Measurements from ENCODE around the gene SLC2A1.
"Not testable (repeated sequence)": the region's sequence is repeated elsewhere in the genome, so short reads cannot be mapped to it uniquely, and the experiment has no call there.

Gene SLC2A1

DNA sequence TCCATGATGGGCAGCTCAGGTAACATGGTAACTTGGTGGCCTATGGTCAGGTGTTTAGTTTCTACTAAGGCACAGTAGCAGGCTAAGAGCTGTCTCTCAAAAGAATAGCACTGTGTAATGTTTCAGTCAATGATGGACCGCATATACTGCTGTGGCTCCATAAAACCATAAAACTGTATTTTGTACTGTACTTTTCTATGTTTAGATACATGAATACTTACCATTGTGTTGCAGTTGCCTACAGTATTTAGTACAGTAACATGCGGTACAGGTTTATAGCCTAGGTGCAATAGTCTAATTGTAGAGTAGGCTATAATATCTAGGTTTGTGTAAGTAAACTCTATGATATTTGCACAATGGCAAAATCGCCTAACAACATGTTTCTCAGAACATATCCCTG is 50.6 kb downstream of the SLC2A1 start:
- in situ Hi-C loops (cut with HindIII; ENCODE audit: low pct_unique_long_range_greater_than_20kb, low sequenced_read_pairs), result no loop called here
- TF ChIP-seq JUND (IDR thresholded peaks at IDR 0.05; ENCODE audit: low read depth), result no peak
- no peak for DNase-seq (ENCODE audit: low read depth in 1 of 2, low spot score in 1 of 2)

GRCh38 chr1:42904434-42904833 is 54.2 kb downstream of the SLC2A1 start:
- no peak for DNase-seq (ENCODE audit: low read depth in 1 of 2, low spot score in 1 of 2)
- no peak for TF ChIP-seq JUND (IDR thresholded peaks at IDR 0.05; ENCODE audit: low read depth)
- in situ Hi-C loops (cut with HindIII; ENCODE audit: low pct_unique_long_range_greater_than_20kb, low sequenced_read_pairs), result no loop called here

GRCh38 chr1:42899960-42900359 is 58.7 kb downstream of the SLC2A1 start:
- DNase-seq (ENCODE audit: low read depth in 1 of 2, low spot score in 1 of 2); in situ Hi-C loops (cut with HindIII; ENCODE audit: low pct_unique_long_range_greater_than_20kb, low sequenced_read_pairs): not testable (repeated sequence)

DNA sequence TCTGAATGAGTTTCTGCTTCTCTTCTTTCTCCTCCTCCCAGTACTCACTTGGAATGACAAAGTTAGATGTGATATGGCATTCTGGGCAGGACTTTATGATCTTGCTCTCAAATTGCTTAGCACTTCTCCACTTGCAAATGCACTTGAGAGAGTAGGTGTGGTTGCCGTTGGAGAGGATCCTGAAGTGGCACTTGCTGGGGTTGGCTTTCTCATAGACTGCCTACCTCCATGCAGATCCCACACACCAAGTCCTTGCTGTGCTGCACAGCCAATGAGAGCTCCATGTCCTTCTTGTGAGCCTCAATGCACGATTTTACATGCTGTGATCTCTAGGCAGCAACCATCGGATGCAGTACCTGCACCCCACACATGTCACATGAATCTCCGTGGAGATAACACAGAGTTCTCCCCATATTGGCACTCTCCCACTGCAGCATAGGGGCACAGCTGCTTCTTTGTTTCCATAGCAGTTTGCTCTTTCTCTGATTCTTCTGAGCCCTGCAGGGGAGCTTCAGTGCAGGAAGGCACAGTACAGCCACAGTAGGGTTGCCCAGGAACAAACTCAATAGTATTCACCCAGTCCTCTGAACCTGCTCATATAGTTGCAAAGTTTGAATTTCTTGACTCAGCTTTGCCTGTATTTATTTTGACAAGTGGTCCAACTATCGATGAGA is 67.1 kb downstream of the SLC2A1 start:
- no peak for DNase-seq (ENCODE audit: low read depth in 1 of 2, low spot score in 1 of 2)
- in situ Hi-C loops (cut with HindIII; ENCODE audit: low pct_unique_long_range_greater_than_20kb, low sequenced_read_pairs), result no loop called here
- no peak for TF ChIP-seq JUND (IDR thresholded peaks at IDR 0.05; ENCODE audit: low read depth)

- no peak for DNase-seq (ENCODE audit: low read depth in 1 of 2, low spot score in 1 of 2)
- in situ Hi-C loops (cut with HindIII; ENCODE audit: low pct_unique_long_range_greater_than_20kb, low sequenced_read_pairs), result no loop called here
- TF ChIP-seq JUND (IDR thresholded peaks at IDR 0.05; ENCODE audit: low read depth), result no peak
These were observed 69.4 kb downstream of the SLC2A1 start for GRCh38 chr1:42889264-42889663.

- TF ChIP-seq JUND (IDR thresholded peaks at IDR 0.05; ENCODE audit: low read depth), result no peak
- in situ Hi-C loops (cut with HindIII; ENCODE audit: low pct_unique_long_range_greater_than_20kb, low sequenced_read_pairs), result no loop called here
- DNase-seq (ENCODE audit: low read depth in 1 of 2, low spot score in 1 of 2), result no peak
These were observed 70.5 kb downstream of the SLC2A1 start for GRCh38 chr1:42888013-42888633.

GRCh38 chr1:42887366-42887765 is 71.3 kb downstream of the SLC2A1 start:
- in situ Hi-C loops (cut with HindIII; ENCODE audit: low pct_unique_long_range_greater_than_20kb, low sequenced_read_pairs), result no loop called here
- DNase-seq (ENCODE audit: low read depth in 1 of 2, low spot score in 1 of 2), result no peak
- no peak for TF ChIP-seq JUND (IDR thresholded peaks at IDR 0.05; ENCODE audit: low read depth)

DNA sequence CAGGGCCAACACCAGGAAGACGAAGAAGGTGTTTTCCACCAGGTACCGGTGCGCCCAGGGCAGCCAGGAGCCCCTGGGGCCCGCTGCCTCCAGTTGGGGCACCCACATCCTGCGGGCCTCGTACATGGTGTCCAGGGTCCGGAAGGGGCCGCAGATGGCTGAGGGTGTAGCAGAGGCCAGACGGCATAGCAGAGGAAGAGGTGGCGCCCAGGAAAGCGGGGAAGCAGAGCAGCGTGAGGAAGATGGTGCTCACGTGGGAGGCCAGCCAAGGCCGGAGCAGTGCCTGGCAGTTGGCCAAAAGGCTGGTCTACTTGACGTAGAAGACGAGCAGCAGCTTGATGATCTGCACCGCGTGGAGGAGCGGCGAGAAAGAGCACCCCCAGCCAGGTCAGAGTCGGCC is 71.9 kb downstream of the SLC2A1 start:
- no peak for TF ChIP-seq JUND (IDR thresholded peaks at IDR 0.05; ENCODE audit: low read depth)
- in situ Hi-C loops (cut with HindIII; ENCODE audit: low pct_unique_long_range_greater_than_20kb, low sequenced_read_pairs), result no loop called here
- DNase-seq (ENCODE audit: low read depth in 1 of 2, low spot score in 1 of 2), result no peak

- in situ Hi-C loops (cut with HindIII; ENCODE audit: low pct_unique_long_range_greater_than_20kb, low sequenced_read_pairs), result no loop called here
- no peak for DNase-seq (ENCODE audit: low read depth in 1 of 2, low spot score in 1 of 2)
- no peak for TF ChIP-seq JUND (IDR thresholded peaks at IDR 0.05; ENCODE audit: low read depth)
These were observed 72.5 kb downstream of the SLC2A1 start for GRCh38 chr1:42886046-42886739.

DNA sequence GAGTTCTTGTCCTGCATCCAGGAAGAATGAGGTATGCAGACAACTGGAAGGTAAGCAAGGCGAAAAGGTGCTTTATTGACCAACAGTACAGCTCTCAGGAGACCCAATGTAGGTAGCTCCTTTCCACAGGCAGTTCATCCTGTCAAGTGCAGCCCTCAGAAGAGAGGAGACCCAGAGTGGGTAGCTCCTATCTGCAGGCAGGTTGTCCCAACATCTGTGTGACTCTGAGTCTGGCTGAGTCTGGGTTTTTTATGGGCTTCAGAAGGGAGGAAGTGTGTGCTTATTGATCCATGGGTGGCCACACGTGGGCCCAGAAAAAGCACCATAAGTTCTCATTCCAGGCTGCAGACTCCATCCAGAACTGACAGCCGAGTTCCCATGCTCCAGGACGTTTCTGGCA is 78.3 kb downstream of the SLC2A1 start:
- no peak for TF ChIP-seq JUND (IDR thresholded peaks at IDR 0.05; ENCODE audit: low read depth)
- no peak for DNase-seq (ENCODE audit: low read depth in 1 of 2, low spot score in 1 of 2)
- in situ Hi-C loops (cut with HindIII; ENCODE audit: low pct_unique_long_range_greater_than_20kb, low sequenced_read_pairs), result no loop called here

GRCh38 chr1:42877380-42877779 is 81.3 kb downstream of the SLC2A1 start:
- no peak for TF ChIP-seq JUND (IDR thresholded peaks at IDR 0.05; ENCODE audit: low read depth)

DNA sequence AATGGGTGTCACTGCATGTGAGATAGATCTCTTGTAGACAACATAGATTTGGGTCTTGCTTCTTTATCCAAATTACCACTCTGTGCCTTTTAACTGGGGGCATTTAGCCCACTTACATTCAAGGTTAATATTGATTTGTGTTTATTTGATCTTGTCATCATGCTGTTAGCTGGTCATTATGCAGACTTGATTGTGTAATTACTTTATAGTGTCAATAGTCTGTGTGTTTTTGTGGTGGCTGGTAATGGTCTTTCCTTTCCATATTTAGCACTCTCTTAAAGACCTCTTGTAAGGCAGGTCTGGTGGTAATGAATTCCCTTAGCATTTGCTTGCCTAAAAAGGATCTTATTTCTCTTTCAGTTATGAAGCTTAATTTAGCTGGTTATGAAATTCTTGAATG is 82.7 kb downstream of the SLC2A1 start:
- no peak for TF ChIP-seq JUND (IDR thresholded peaks at IDR 0.05; ENCODE audit: low read depth)
- in situ Hi-C loops (cut with HindIII; ENCODE audit: low pct_unique_long_range_greater_than_20kb, low sequenced_read_pairs), result no loop called here
- no peak for DNase-seq (ENCODE audit: low read depth in 1 of 2, low spot score in 1 of 2)

More at GRCh38 chr1:42877380-42877779, 81.3 kb downstream of the SLC2A1 start:
- in situ Hi-C loops (cut with HindIII; ENCODE audit: low pct_unique_long_range_greater_than_20kb, low sequenced_read_pairs), result no loop called here
- DNase-seq (ENCODE audit: low read depth in 1 of 2, low spot score in 1 of 2), result peak in 1 of 2 experiments; percentile 6

Measured in T47D (cell line).